ENCODE data around the gene PDXK. TPM values are rescaled to one million over a fixed set of nuclear protein-coding genes. Genes with fewer than 3 reads are reported as not detected.

Gene PDXK
- total and polyA plus RNA-seq, 9 of the 15 experiments (the other 6 are each of a cell fraction or from before 2014, with no cell fraction given): 5.6 to 162 (median 76.5) TPM

- TF ChIP-seq, protein P1, sequence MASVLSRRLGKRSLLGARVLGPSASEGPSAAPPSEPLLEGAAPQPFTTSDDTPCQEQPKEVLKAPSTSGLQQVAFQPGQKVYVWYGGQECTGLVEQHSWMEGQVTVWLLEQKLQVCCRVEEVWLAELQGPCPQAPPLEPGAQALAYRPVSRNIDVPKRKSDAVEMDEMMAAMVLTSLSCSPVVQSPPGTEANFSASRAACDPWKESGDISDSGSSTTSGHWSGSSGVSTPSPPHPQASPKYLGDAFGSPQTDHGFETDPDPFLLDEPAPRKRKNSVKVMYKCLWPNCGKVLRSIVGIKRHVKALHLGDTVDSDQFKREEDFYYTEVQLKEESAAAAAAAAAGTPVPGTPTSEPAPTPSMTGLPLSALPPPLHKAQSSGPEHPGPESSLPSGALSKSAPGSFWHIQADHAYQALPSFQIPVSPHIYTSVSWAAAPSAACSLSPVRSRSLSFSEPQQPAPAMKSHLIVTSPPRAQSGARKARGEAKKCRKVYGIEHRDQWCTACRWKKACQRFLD (CRISPR knock-in tag; IDR thresholded peaks at IDR 0.05): no peak
- TF ChIP-seq POU5F1 (IDR thresholded peaks at IDR 0.05; ENCODE audit: borderline replicate concordance, low read depth, low read length, partially characterized antibody) (peak; percentile 39), DMBX1 (CRISPR knock-in tag; IDR thresholded peaks at IDR 0.05; ENCODE audit: borderline replicate concordance) (no peak), NRF1 (conservative IDR thresholded peaks at IDR 0.05 in 1 of 2, IDR thresholded peaks at IDR 0.05 in 1 of 2) (peak in 1 of 2 experiments; percentile 31; a peak in 2 of 4 replicates), RB1 (IDR thresholded peaks at IDR 0.05; ENCODE audit: low read depth) (peak; percentile 95), HDGF (IDR thresholded peaks at IDR 0.05) (peak; percentile 96; the same call in 1 of the 2 replicates), ZBTB49 (CRISPR knock-in tag; IDR thresholded peaks at IDR 0.05; ENCODE audit: borderline replicate concordance) (no peak), ZFP1 (CRISPR knock-in tag; IDR thresholded peaks at IDR 0.05) (no peak), CUX1 (CRISPR knock-in tag; IDR thresholded peaks at IDR 0.05) (no peak), BCOR (IDR thresholded peaks at IDR 0.05) (peak; percentile 18; the same call in 1 of the 2 replicates), ZNF133 (CRISPR knock-in tag; IDR thresholded peaks at IDR 0.05) (no peak)
- TF ChIP-seq, protein P2, sequence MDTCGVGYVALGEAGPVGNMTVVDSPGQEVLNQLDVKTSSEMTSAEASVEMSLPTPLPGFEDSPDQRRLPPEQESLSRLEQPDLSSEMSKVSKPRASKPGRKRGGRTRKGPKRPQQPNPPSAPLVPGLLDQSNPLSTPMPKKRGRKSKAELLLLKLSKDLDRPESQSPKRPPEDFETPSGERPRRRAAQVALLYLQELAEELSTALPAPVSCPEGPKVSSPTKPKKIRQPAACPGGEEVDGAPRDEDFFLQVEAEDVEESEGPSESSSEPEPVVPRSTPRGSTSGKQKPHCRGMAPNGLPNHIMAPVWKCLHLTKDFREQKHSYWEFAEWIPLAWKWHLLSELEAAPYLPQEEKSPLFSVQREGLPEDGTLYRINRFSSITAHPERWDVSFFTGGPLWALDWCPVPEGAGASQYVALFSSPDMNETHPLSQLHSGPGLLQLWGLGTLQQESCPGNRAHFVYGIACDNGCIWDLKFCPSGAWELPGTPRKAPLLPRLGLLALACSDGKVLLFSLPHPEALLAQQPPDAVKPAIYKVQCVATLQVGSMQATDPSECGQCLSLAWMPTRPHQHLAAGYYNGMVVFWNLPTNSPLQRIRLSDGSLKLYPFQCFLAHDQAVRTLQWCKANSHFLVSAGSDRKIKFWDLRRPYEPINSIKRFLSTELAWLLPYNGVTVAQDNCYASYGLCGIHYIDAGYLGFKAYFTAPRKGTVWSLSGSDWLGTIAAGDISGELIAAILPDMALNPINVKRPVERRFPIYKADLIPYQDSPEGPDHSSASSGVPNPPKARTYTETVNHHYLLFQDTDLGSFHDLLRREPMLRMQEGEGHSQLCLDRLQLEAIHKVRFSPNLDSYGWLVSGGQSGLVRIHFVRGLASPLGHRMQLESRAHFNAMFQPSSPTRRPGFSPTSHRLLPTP (IDR thresholded peaks at IDR 0.05; ENCODE audit: borderline replicate concordance, extremely low read depth, insufficient read length): no peak
Measured at GRCh38 chr21:43810505-43811261, 91.8 kb downstream of the PDXK start (continued).

Data from K562 (cell line).